NCI-H524 treated with DMSO at 0.1 percent for 48 hours (cell line): Measurements from ENCODE around the gene KIF17.

Experiments used
- DNase-seq: peaks from one replicate; lab custom pipeline; 2025; lab: John Stamatoyannopoulos, UW

The KIF17 gene

GRCh38 chr1:20625176-20626097 is 92.4 kb downstream of the KIF17 start:
- DNase-seq = no peak

GRCh38 chr1:20624709-20625108 is 93.1 kb downstream of the KIF17 start:
- no peak for DNase-seq

GRCh38 chr1:20621012-20621411 is 96.8 kb downstream of the KIF17 start:
- DNase-seq = no peak

- no peak for DNase-seq
These were observed 97.8 kb downstream of the KIF17 start for GRCh38 chr1:20619999-20620398.

- no peak for DNase-seq
These were observed 99.3 kb downstream of the KIF17 start for GRCh38 chr1:20618550-20618949.

GRCh38 chr1:20616847-20617487 is 100.8 kb downstream of the KIF17 start:
- no peak for DNase-seq

GRCh38 chr1:20615946-20616846 is 101.6 kb downstream of the KIF17 start:
- no peak for DNase-seq

- no peak for DNase-seq
These were observed 103.7 kb downstream of the KIF17 start for GRCh38 chr1:20614131-20614579.
